Lower leg skin (tissue), 4 donors: Measurements from ENCODE around the gene SCAF4. TPM values are rescaled to one million over a fixed set of nuclear protein-coding genes. Genes with fewer than 3 reads are reported as not detected.

ENCODE experiments used
- DNase-seq, 2 donors: peaks; one replicate each; pipeline ENCODE4 v3.0.0-alpha.2; 2019; ENCODE audit warnings: low spot score in 2 of 2
- H3K4me3 ChIP-seq: fragments of 200-600 bp; sonication (generic); 2 replicates; pipeline ENCODE4 v1.5.1; 2017; ENCODE audit warnings: mild to moderate bottlenecking, low read depth; ENCODE audit not compliant: poor library complexity, severe bottlenecking
- CTCF ChIP-seq, 3 donors: fragments of 450-650 bp; IDR thresholded peaks; one replicate each; pipeline ENCODE4 v1.5.1; 2016; ENCODE audit warnings: antibody characterized with exemption in 3 of 3, mild to moderate bottlenecking in 3 of 3, moderate library complexity in 2 of 3
- POLR2A ChIP-seq, 2 donors: fragments of 450-650 bp; IDR thresholded peaks; one replicate each; pipeline ENCODE4 v1.6.1; 2016 to 2017; ENCODE audit warnings: antibody characterized with exemption in 2 of 2, mild to moderate bottlenecking in 1 of 2, moderate library complexity in 1 of 2
- WGBS, 2 donors: methylation state at CpG; one replicate each; pipeline ENCODE4 v1.1.5; 2018; 5-methylcytosine and 5-hydroxymethylcytosine counted together
- intact Hi-C: fragments of 100-400 bp; cut with DNase I; formaldehyde crosslinking; loops from one replicate; pipeline ENCODE4 v1.15.0; 2023; ENCODE audit warnings: low total_unique reads
- total RNA-seq, 4 donors: library from RNA; depleted of rRNA; stranded (reverse); fragments of >200 nt; gene quantifications; one replicate each; pipeline ENCODE4 v1.1.0, GENCODE V29; 2016

The SCAF4 gene
- total RNA-seq, 4 donors from 2014 or later = 11.8 to 30.8 (median 16.5) TPM

- intact Hi-C loops = no loop called here
- DNase-seq = no peak
These were observed 49.3 kb downstream of the SCAF4 start for GRCh38 chr21:31682620-31683019.

GRCh38 chr21:31678478-31678877, 53.4 kb downstream of the SCAF4 start:
- TF ChIP-seq CTCF (IDR thresholded peaks at IDR 0.05) = no peak
- no peak for TF ChIP-seq POLR2A (IDR thresholded peaks at IDR 0.05)
- no peak overlapping the region for H3K4me3 ChIP-seq
- DNase-seq = no peak
- 89 to 96% methylated on average over 2 of the region's 2 CpGs for WGBS, 2 donors
- intact Hi-C loops = no loop called here

More at GRCh38 chr21:31682620-31683019, 49.3 kb downstream of the SCAF4 start:
- no peak for TF ChIP-seq CTCF (IDR thresholded peaks at IDR 0.05)
- TF ChIP-seq POLR2A (IDR thresholded peaks at IDR 0.05) = no peak
- H3K4me3 ChIP-seq = no peak overlapping the region

GRCh38 chr21:31677047-31677446, 54.9 kb downstream of the SCAF4 start:
- 98% methylated on average over 3 of the region's 3 CpGs for WGBS, 2 donors
- intact Hi-C loops = no loop called here
- no peak for DNase-seq
- H3K4me3 ChIP-seq = no peak overlapping the region
- TF ChIP-seq POLR2A (IDR thresholded peaks at IDR 0.05) (no peak), CTCF (IDR thresholded peaks at IDR 0.05) (no peak)

GRCh38 chr21:31675960-31676359, 56.0 kb downstream of the SCAF4 start:
- TF ChIP-seq CTCF (IDR thresholded peaks at IDR 0.05) (no peak), POLR2A (IDR thresholded peaks at IDR 0.05) (no peak)
- WGBS, 2 donors = 91% methylated on average over 2 of the region's 2 CpGs
- H3K4me3 ChIP-seq = no peak overlapping the region
- intact Hi-C loops = no loop called here
- DNase-seq = no peak

- intact Hi-C loops = no loop called here
- TF ChIP-seq POLR2A (IDR thresholded peaks at IDR 0.05) (no peak), CTCF (IDR thresholded peaks at IDR 0.05) (no peak)
- H3K4me3 ChIP-seq = no peak overlapping the region
- no peak for DNase-seq
- 88 to 90% methylated on average over 7 of the region's 7 CpGs for WGBS, 2 donors
These were observed 56.6 kb downstream of the SCAF4 start for GRCh38 chr21:31675318-31675717.

GRCh38 chr21:31673321-31673912, 58.5 kb downstream of the SCAF4 start:
- TF ChIP-seq POLR2A (IDR thresholded peaks at IDR 0.05) = no peak
- no peak for TF ChIP-seq CTCF (IDR thresholded peaks at IDR 0.05)
- DNase-seq = no peak
- 93 to 99% methylated on average over 3 of the region's 3 CpGs for WGBS, 2 donors
- no peak overlapping the region for H3K4me3 ChIP-seq
- intact Hi-C loops = no loop called here
